GM21526 (cell line): Measurements from ENCODE around the gene PGS1.

Experiments
- ATAC-seq: cut with Tn5 transposase; IDR thresholded peaks from one replicate; pipeline ENCODE4 v1.9.1; 2021; ENCODE audit warnings: moderate library complexity; ENCODE audit not compliant: unreplicated experiment, low FRiP score

PGS1 gene

DNA sequence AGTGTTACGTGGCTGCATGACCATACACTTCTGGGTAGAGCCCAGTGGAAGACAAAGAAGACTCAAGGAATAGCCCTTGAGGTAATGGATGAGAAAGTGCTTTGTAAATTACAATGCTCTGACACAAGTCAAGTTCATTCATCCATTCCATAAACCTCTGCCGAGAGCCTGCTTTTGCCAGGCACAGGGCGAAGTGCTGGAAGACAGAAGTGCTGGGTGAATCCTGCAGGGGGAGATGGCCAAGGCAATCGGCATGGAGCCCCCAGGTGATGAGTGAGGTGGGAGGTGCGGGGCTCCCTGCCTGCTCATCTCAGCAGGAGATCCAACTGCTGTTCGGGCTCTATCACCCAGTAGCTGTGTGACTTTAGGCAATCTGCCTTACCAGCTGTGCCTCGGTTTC, 15.8 kb upstream of the PGS1 start:
- no peak for ATAC-seq

DNA sequence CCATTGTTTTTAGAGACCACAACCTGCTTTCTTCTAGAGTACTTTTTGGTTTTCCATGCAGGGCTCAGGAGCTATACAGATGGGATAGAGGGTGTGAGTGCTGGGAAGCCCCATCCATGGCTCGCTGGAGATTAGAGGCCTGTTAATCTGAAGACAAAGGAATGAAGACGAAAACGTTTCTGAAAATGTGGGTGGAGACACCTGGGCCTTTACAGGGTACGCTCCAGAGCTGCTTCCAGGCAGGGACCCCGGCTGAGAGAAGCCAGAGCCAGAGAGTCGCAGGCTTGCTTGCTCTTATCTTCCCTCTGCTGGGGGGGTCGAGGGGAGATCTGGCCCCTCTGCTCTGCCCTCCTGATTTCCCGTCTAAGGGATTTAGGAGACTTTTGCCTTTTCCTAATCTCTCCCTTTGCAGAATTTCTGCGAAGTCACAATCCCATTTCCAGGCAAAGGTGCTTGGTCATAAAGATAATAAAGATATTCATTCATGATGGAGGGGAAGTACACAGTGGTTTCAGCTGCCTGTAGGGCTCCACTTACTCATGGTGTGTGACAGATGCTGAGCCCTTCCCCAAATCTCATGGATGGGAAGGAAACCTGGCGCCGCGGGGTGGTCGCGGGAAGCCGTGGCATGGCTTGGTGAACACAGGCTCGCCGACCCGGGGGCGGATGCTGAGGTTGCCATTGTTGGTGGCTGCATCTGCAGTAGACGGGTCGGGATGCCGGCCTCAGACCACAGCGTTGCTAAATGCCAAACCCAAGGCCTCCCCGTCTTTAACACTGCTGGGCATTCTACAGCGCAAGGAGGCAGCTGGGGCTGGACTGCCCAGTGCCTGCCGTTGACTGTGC, 13.8 kb upstream of the PGS1 start:
- ATAC-seq: no peak

DNA sequence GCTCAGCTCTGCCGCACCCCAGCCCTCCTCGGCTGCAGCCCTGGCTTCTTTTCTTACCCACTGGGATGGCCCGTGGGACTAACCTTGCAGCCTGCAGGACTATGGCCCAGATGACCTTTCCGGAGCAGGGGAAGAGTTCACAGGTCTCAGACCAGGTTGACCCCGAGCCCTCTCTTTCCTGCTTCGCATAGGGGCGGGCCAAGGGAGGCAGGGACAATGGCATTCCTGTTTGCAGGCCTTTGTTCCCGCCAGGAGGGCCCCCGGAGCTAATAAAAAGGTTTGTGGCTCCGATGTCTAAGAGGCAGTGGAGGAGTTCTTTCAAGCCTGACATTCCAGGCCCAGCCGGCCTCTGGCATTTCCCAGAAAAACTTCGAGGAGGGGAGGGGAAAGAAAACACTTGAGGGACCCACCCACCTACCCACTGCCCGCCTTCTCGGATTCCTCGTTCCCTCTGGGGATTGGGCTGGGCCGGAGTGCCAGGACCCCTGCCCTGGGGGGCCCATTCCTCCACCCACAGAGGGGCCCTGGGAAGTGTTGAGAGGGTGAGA, 12.8 kb upstream of the PGS1 start:
- ATAC-seq: no peak

DNA sequence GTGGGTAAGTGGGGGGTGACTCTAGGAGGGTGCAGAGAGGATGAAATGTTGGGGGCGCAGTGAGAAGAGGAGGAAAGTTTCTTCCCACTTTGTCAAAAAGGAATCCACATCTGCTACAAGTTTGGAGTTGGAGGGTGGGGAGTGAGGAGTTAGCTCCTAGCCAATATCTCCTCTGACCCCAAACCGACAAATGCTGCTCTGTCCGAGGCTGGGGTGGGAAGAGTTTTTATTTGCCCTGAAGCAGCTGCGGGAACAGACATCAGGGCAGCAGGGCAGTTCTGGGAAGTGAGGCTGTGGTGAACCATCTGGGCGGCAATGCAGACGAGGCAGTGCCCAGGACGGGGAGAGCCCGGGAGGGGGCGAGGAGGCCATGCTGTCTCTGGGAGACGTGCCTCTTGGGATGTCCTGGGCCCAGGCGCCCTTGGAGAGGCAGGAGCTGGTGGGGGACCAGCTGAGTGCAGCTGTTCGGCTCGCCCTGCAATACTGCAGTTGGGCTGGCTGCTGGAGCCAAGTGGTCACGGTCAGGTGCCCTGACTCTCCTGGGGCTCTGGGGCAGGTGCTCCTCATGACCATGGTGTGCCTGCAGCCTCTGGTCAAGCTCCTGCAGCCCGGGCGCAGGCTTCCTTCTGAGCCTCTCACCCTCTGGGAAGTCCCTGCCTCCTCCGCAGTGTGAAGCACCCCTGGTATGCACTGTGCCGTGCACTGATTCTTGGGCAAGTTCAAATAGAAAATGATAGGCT, 12.2 kb upstream of the PGS1 start:
- no peak for ATAC-seq

DNA sequence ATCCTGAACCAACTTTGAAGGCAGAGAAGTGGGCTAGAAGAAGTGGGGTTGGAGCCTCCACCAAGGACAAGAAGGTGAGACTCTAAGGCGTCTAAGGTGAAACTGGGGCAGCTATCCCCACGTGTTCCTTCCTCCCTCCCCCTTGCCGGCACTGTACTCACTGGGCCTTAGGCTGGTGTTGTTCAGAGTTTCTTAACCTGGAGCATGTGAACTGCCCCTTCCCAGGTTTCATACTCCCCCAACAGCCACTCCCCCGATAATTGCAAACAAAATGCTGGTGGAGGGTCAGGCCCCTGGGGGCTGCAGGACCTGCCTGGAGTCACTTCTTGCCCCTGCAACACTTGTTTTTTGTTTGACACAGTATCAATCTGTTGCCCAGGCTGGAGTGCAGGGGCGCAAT, 11.3 kb upstream of the PGS1 start:
- ATAC-seq: no peak

DNA sequence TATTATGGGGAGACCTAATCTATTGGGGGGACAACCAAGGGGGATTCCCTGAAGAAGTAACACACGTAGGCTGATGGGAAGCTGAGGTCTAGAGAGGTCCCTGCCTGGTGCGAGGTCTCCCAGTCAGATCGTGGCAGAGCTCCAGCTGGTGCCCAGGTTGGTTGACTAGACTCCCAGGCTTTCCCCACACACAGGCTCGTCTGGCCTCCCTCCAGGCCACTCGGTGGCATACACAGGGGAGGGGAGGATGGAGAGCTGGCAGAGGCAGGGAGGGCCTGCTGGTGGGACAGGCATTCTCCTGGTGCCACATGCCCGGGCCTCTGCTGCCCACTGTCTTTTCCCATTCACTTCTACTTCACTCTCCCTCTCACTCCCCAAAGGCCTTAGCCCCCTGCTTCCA, 10.1 kb upstream of the PGS1 start:
- ATAC-seq: no peak

DNA sequence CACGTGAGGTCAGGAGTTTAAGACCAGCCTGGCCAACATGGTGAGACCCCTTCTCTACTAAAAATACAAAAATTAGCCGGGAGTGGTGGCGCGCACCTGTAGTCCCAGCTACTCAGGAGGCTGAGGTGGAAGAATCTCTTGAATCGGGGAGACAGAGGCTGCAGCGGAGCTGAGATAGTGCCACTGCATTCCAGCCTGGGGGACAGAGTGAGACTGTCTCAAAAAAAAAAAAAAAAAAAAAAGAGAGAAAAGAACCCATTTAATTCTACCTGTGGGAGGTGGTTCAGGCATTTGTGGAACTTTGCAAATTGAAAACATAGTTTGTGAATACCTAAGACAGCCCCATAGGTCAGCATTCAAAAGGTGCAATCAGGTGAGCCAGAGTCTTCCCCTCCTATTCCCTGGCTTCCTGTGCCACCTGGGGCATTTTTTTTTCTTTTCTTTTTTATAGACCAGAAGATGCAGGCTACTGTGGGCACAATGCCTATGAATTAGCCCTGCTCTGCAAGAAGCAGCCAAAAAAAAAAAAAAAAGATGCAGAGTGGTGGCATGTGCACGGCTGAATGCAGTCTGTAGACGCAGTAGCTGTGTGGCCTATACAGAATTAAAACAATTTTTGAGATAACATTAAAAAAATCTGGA, 9.5 kb upstream of the PGS1 start:
- ATAC-seq: no peak

DNA sequence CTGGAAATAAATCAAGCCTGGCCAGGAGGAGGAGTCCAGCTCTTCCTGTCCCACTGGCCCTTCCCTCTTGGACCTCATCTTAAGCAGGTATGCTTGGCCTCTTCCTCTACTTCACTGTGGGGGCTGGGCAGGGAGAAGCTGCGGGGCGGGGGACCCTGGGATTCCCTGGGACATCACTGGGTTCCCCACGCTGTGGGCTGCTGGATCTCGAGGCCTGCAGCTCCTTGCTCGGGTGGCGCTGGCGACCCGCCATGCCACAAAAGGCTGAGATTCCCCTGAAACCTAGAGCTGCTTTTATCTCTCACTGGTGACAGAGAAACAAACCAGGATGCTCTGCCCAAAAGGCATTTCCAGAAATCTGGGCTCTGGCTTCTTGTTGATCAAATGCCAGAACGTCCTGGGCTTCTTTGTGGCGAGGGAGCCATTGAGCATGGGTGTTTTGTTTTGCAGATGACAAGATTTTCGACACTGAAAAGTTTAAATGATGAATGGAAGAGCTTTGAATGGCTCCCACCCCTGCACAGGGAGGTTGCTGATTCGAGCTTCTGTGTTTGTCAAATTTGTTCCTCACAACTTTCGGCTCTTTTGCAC, 8.6 kb upstream of the PGS1 start:
- no peak for ATAC-seq

DNA sequence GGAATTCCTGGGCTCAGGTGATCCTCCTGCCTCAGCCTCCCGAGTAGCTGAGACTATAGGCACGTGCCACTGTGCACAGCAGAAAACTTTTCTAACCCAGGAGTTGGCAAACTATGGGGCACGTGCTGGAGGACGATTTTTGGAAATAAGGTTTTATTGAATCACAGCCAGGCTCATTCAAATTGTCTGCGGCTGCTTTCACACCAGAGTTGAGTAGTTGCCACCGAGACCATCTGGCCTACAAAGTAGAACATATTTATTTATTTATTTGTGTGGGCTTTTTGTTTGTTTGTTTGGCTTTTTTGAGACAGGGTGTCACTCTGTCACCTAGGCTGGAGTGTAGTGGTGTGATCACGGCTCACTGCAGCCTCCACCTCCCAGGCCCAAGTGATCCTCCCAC, 7.4 kb upstream of the PGS1 start:
- no peak for ATAC-seq

DNA sequence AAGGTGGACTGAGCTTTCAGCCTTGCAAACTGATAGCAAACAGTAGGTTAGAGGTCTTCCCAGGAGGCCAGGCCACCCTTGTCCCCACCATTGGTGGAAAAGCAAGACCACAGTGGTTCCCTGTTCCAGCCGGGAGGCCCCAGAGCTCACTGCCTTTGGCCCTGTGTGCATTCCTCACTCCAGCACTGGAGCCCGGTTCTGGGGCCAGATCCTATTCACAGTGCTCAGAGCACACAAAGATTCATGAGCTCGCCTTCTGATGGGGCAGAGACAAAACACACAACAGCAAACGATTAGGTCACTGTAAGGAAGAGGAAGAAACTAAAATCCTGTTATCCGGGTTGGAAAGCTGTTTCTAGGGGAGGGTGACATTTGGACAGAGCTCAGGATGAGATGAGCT, 5.6 kb upstream of the PGS1 start:
- no peak for ATAC-seq

DNA sequence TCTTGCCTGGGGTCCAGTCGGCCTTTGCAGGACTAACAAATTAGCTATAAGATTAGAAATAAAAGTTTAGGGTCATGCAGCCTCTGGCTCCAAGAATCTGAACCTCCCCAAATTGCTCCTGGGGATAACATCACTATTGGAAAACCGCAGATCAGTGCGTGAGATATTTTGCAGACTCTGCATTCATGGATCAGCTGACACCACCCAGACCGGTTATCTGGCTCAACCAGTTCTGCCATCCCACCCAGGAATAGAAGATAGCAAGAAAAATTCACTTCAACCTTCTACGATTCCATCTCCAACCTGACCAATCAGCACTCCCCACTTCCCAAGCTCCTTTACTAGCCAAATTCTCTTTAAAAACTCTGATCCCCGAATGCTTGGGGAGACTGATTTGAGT, 4.3 kb upstream of the PGS1 start:
- no peak for ATAC-seq

DNA sequence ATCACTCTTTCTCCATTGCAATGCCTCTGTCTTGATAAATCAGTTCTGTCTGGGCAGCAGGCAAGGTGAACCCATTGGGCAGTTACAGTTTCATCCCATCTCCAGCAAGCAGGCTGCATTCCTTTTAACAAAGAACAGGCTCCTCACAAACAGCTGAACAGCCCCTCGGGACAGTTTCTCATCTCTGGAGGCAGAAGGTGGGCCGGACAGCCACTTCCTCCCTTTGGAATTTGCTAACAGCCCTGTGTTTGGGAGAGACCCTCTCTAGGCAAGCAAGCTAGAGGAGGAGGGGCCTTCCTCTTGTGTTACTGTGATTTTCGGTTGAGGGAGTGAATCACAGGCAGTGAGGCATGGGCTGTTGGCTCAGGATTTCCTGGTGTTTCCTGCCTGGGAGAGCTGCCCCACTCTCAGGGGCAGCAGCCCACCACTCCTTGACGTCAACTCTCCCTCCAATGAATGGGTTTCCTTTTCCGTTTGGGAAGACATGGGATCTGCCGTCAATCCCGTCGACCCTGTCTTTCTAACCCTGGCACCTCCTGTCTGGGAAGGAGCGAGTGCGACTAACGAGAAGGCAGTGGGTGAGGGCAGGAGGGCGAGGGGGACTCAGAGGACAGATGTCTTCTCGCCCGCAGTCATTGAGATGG, 3.7 kb upstream of the PGS1 start:
- ATAC-seq: no peak

DNA sequence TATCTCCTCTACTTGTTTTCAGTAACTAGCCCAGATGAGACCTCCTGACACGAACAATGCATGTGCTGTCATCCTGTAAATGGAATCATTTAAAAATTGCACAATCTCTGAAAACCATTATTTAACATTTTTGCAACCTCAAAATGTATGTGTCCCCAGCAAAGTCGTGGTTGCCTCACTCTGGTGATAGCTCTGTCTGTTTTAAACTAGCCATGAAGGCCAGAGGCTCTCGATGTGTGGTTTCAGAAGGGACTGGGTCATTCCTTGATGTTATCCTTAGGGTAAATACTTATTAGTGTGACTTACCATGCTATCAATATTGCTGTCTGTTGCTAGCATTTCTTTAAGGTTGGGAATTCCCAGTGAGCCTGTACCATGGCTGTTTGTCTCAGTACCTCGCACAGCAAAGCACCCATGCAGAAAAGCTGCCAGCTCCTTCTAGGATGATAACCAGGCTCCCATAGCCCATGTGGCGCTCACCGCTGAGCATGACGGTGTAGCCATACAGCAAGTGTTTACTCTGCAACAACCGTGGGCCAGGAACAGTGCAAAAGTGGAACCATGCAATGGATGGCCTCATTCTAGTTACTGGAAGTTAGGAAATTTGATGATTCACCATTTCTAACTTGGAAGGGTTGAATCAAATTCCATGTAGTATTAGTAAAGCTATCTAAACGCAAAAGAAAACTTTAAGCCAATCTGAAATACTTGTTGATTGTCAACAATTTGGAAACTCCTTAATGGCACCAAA, 2.9 kb upstream of the PGS1 start:
- ATAC-seq: no peak

DNA sequence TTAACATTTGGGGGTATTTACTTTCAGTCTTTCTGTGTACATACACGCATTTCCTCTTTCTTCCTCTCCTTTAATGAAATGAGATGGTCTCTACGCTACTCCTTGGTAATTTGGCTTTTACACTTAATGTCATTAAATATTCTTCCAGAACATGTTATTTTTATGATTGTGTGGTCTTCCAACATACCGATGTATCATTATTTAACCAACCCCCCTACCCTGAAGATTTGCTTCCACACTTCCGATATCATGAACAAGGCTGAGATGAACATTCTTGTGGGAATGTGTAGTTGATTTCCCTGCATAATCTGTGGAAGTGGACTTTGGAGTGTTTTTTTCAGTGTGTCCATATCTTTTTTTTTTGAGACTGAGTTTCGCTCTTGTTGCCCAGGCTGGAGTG, 2.3 kb upstream of the PGS1 start:
- ATAC-seq: no peak

DNA sequence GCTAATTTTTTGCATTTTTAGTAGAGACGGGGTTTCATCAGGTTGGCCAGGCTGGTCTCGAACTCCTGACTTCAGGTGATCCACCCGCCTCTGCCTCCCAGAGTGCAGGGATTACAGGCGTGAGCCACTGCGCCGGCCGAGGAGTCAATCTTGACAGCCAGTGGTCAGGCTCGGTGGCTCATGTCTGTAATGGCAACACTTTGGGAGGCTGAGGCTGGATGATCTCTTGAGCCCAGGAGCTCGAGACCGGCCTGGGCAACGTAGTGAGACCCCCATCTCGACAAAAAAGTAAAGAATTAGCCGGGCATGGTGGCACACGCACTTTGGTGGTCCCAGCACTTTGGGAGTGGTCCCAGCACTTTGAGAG, 608 bp upstream of the PGS1 start:
- no peak for ATAC-seq

DNA sequence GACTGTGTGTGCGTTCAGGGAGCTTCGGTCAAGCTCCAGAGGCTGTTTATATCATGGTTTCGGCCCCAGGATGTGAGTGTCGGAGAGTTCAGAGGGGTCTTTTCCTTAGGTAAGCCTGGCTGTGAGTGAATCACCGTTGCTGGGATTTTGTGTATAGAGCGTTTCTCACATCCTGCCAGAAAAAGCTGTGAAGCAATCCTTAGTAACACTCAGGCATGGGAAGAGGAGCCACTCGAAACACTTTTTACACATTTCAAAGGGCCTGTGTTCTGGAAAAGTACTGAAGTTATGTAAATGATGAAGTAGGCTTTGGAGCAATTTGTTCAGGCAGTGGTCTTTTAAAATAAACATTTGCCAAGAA, 662 bp downstream of the PGS1 start:
- ATAC-seq: no peak

DNA sequence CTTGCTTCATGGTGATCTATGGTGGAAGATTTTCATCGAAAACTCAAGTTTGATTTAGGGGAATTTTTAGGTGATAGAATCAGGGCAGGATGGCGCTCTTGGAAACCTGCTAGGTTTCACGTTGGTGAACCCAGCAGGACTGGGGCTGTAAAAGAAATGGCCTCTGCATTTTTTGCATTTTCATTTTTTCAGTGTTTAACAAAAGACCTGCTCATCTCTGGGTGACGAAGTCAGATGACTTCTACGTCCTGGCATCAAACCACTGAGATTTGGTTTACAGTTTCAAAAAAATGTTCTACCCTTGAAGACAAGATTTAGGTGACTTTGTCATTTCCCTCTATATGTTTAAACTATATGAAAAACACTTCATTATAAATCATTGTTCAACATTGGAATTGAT, 1.9 kb downstream of the PGS1 start:
- no peak for ATAC-seq

DNA sequence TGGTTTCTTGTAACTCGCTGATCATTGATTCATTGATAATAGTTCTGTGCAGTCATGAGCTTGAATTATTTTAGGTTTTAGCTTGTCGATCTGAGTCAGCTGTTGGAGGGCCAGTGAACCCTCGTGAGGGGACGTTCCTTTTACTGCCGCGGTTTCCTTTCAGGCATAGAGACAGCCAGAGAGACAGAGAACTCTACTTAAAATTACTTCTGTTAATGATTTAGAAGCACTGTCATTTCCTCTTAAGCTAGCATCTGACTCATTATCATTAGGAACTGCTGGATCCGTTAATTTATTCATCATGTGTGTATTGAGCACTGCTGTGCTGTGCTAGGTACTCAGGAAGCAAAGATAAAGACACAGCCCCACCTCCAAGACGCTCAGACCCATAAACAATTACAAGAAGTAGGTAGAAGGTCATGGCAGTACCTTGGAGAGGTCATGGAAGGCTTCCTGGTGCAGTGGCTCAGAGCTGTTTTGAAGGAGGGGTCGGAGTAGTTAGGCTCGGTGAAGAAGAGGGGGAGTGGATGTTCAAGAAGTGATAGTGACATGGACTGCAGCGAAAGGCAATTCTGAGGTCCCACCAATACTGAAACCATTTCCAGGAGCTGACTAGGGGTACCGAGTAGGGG, 3.3 kb downstream of the PGS1 start:
- ATAC-seq: no peak

DNA sequence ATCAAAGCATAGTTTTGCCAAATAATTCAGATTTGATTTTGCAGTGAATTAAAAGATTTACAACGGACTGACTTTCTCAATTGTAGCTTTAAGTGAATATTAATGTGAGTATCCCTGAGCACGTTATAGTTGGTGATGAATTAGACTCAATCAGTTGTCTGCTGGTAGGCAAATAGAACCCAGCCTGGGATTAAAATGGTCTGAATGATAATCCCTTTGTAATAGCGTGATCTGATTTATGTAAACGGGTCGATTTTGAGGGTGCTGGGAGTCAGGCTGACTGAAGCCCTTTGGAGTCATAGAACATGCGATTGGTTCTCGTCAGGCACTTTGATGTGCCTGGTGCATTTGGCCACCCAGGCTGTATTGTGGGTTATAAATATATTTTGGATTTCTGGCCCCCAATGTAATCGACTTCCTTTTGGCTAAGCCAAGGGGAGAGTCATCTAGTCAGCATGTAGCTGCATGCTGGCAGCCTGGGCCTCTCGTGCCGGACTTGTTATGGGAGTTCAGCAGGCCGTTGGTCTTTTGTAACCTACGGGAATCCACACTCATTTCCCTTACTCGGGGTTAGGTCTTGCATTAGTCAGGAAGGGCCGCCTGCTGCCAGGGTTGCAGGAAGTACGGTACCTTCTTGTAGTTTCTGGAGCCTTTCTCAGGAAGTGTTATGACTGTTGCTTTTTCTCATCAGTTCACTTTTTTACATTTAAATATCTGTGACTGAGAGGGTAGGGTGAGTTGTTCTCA, 5.4 kb downstream of the PGS1 start:
- ATAC-seq: no peak
